Adrenal gland (tissue), 5 donors: ENCODE data around the gene SNX25.

Experiments used
- CTCF ChIP-seq, 6 experiments: fragments of 450-650 bp in 4 of 6; fragments of 200-600 bp in 2 of 6; sonication (generic) in 1 of 6; IDR thresholded peaks; 1 replicate in 5 of 6; 2 replicates in 1 of 6; pipeline versions ENCODE4 v1.5.1 to v1.8.0; 2016 to 2021; ENCODE audit warnings: antibody characterized with exemption in 6 of 6, mild to moderate bottlenecking in 2 of 6, moderate library complexity in 1 of 6
- POLR2A ChIP-seq, 2 donors: fragments of 450-650 bp; IDR thresholded peaks; one replicate each; pipeline ENCODE4 v1.6.1; 2017; ENCODE audit warnings: antibody characterized with exemption in 2 of 2, mild to moderate bottlenecking in 2 of 2, moderate library complexity in 1 of 2
- donor health status: DM: no; HTN: no; CAD: no.

- TF ChIP-seq CTCF (IDR thresholded peaks at IDR 0.05) (no peak), POLR2A (IDR thresholded peaks at IDR 0.05) (no peak)
Observed at GRCh38 chr4:185332575-185333464, 123.4 kb downstream of the SNX25 start.
